Hepatocyte (in vitro differentiated cells): Measurements from ENCODE around the gene NEMP1. TPM values are rescaled to one million over a fixed set of nuclear protein-coding genes. Genes with fewer than 3 reads are reported as not detected.
A peak's percentile ranks its signal among the peaks of the same experiment; 100 is the strongest.
"Not testable (repeated sequence)": the region's sequence is repeated elsewhere in the genome, so short reads cannot be mapped to it uniquely, and the experiment has no call there.

ENCODE experiments used
- DNase-seq: peaks from one replicate; pipeline ENCODE4 v3.0.0-alpha.2; 2016; ENCODE audit warnings: low spot score
- H2AFZ ChIP-seq: fragments of 200-600 bp; sonication (generic); 2 replicates; pipeline ENCODE4 v1.6.0; 2016; ENCODE audit warnings: antibody characterized with exemption, mild to moderate bottlenecking
- H3K27ac ChIP-seq: fragments of 200-600 bp; sonication (generic); 2 replicates; pipeline ENCODE4 v1.5.1; 2016; ENCODE audit warnings: mild to moderate bottlenecking
- H3K27me3 ChIP-seq: fragments of 200-600 bp; sonication (generic); 2 replicates; pipeline ENCODE4 v1.6.1; 2016
- H3K36me3 ChIP-seq: fragments of 200-600 bp; sonication (generic); replicated peaks from 2 replicates; pipeline ENCODE4 v1.5.1; 2016; ENCODE audit warnings: low read depth; ENCODE audit not compliant: insufficient read depth
- H3K4me1 ChIP-seq: fragments of 200-600 bp; sonication (generic); 2 replicates; pipeline ENCODE4 v1.5.1; 2016; ENCODE audit warnings: mild to moderate bottlenecking, moderate library complexity; ENCODE audit not compliant: insufficient read depth
- H3K4me2 ChIP-seq: fragments of 200-600 bp; sonication (generic); 2 replicates; pipeline ENCODE4 v1.6.0; 2016
- H3K4me3 ChIP-seq: fragments of 200-600 bp; sonication (generic); 2 replicates; pipeline ENCODE4 v1.5.1; 2016; ENCODE audit warnings: mild to moderate bottlenecking
- H3K79me2 ChIP-seq: fragments of 200-600 bp; sonication (generic); 2 replicates; pipeline ENCODE4 v1.6.0; 2017; ENCODE audit warnings: mild to moderate bottlenecking
- H3K9me2 ChIP-seq: fragments of 200-600 bp; sonication (generic); replicated peaks from 2 replicates; pipeline ENCODE4 v1.6.0; 2017; ENCODE audit warnings: mild to moderate bottlenecking; ENCODE audit not compliant: insufficient read depth
- H3K9me3 ChIP-seq: fragments of 200-600 bp; sonication (generic); 2 replicates; pipeline ENCODE4 v1.5.1; 2016; ENCODE audit warnings: low read depth, mild to moderate bottlenecking
- H4K20me1 ChIP-seq: fragments of 200-600 bp; sonication (generic); 2 replicates; pipeline ENCODE4 v1.6.0; 2016; ENCODE audit warnings: mild to moderate bottlenecking; ENCODE audit not compliant: insufficient read depth, poor library complexity, severe bottlenecking
- CTCF ChIP-seq: fragments of 200-600 bp; sonication (generic); IDR thresholded peaks from 2 replicates; pipeline ENCODE4 v1.5.1; 2016; ENCODE audit warnings: antibody characterized with exemption, mild to moderate bottlenecking; ENCODE audit not compliant: poor library complexity
- EZH2 ChIP-seq: fragments of 200-600 bp; sonication (generic); IDR thresholded peaks from 2 replicates; pipeline ENCODE4 v1.6.1; 2016; ENCODE audit warnings: antibody characterized with exemption, mild to moderate bottlenecking, borderline replicate concordance
- EZH2phosphoT487 ChIP-seq: fragments of 200-600 bp; sonication (generic); IDR thresholded peaks from one replicate; pipeline ENCODE4 v1.6.1; 2018; ENCODE audit warnings: antibody characterized with exemption, mild to moderate bottlenecking, low read depth, moderate library complexity; ENCODE audit not compliant: unreplicated experiment, severe bottlenecking
- WGBS: methylation state at CpG from one replicate; pipeline ENCODE4 v1.1.6; 2016; ENCODE audit warnings: low lambda C conversion rate; ENCODE audit errors: missing lambda C conversion rate; 5-methylcytosine and 5-hydroxymethylcytosine counted together
- polyA plus RNA-seq: library from polyadenylated mRNA; unstranded; fragments of >200 nt; fragmentation: Nextera tagmentation; extraction: Ambion mirVana; gene quantifications from 2 replicates; pipeline ENCODE4 v1.2.1, GENCODE V29; 2016
- total RNA-seq: library from RNA; depleted of rRNA; stranded (reverse); fragments of >200 nt; gene quantifications from 2 replicates; pipeline ENCODE4 v1.2.3, GENCODE V29; 2014

Gene NEMP1
- total and polyA plus RNA-seq, 2 experiments from 2014 or later, result 6.2 to 9.3 TPM

DNA sequence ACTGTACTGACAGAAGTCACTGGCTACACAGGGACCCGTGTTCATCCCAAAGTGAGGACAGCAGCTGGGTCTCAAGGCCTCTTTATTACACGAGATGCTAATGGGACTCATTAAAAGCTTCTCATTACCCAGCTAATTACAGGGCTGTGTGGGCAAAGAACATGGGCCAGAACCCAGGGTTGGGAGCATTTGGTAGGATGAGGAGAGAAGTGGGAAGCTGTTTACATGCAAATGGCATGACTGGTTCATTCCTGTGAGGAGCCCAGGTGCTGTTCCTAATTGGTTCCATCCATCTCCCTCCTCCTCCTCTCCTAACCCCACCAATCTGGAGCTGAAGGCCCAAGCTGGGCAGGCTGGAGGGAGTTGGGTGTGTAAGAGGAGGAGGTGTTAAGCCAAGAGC lies 53.4 kb downstream of the NEMP1 start:
- H3K79me2 ChIP-seq, result no peaks in the 10 kb centered on the region
- H3K4me1 ChIP-seq, result no peaks in the 10 kb centered on the region
- DNase-seq, result no peak
- 70% methylated on average over 2 of the region's 2 CpGs for WGBS
- TF ChIP-seq EZH2phosphoT487, result no peak
- TF ChIP-seq EZH2, result no peak
- TF ChIP-seq CTCF, result no peak
- H3K27me3 ChIP-seq, result no peaks in the 10 kb centered on the region
- H3K27ac ChIP-seq, result no peak overlapping the region
- no peaks in the 10 kb centered on the region for H3K9me2 ChIP-seq
- H4K20me1 ChIP-seq, result no peaks in the 10 kb centered on the region
- H3K4me2 ChIP-seq, result no peak overlapping the region
- H3K36me3 ChIP-seq, result no peaks in the 10 kb centered on the region
- no peak overlapping the region for H2AFZ ChIP-seq
- H3K4me3 ChIP-seq, result no peak overlapping the region
- no peaks in the 10 kb centered on the region for H3K9me3 ChIP-seq

DNA sequence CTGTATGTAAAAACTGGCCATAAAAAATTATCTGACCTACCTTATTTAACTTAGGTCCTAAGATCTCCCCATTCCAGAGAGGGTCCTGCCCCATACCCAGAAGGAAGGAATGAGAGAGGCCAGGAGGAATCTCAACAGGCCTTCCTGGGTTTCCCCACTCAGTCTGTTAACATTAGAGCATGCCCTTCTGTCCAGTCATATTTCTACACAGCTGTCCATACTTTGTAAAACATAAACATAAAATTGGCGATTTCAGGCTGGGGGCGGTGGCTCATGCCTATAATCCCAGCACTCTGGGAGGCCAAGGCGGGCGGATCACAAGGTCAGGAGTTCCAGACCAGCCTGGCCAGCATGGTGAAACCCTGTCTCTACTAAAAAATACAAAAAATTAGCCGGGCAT lies 56.3 kb downstream of the NEMP1 start:
- H3K27ac ChIP-seq, H2AFZ ChIP-seq, H3K27me3 ChIP-seq, DNase-seq, H3K4me1 ChIP-seq, H3K79me2 ChIP-seq, H3K4me3 ChIP-seq, H3K36me3 ChIP-seq, H3K4me2 ChIP-seq, H3K9me3 ChIP-seq, H4K20me1 ChIP-seq, H3K9me2 ChIP-seq: not testable (repeated sequence)
- 83% methylated on average over 5 of the region's 5 CpGs for WGBS

- Histone ChIP-seq H3K4me2 (no peak overlapping the region), H4K20me1 (no peaks in the 10 kb centered on the region), H3K4me3 (no peak overlapping the region), H3K9me3 (no peaks in the 10 kb centered on the region), H3K36me3 (no peaks in the 10 kb centered on the region), H2AFZ (no peak overlapping the region), H3K9me2 (no peaks in the 10 kb centered on the region), H3K4me1 (peaks cover 5% of the 10 kb centered on the region), H3K27ac (no peak overlapping the region), H3K79me2 (no peaks in the 10 kb centered on the region), H3K27me3 (no peaks in the 10 kb centered on the region)
- TF ChIP-seq EZH2phosphoT487 (no peak), EZH2 (no peak), CTCF (no peak)
- 92% methylated on average over 9 of the region's 9 CpGs for WGBS
- no peak for DNase-seq
Observed at GRCh38 chr12:57019983-57020719, 58.4 kb downstream of the NEMP1 start.

GRCh38 chr12:57018906-57019305 lies 59.7 kb downstream of the NEMP1 start:
- DNase-seq, result no peak
- 95% methylated on average over 1 of the region's 1 CpG for WGBS
- H3K9me3 ChIP-seq, result no peaks in the 10 kb centered on the region
- no peaks in the 10 kb centered on the region for H4K20me1 ChIP-seq
- no peak overlapping the region for H3K4me3 ChIP-seq
- TF ChIP-seq CTCF (no peak), EZH2 (no peak), EZH2phosphoT487 (no peak)
- no peaks in the 10 kb centered on the region for H3K36me3 ChIP-seq
- H2AFZ ChIP-seq, result no peak overlapping the region
- no peak overlapping the region for H3K4me2 ChIP-seq
- H3K27me3 ChIP-seq, result no peaks in the 10 kb centered on the region
- no peaks in the 10 kb centered on the region for H3K9me2 ChIP-seq
- peaks cover 5% of the 10 kb centered on the region for H3K4me1 ChIP-seq
- no peaks in the 10 kb centered on the region for H3K79me2 ChIP-seq
- peak overlapping the region; percentile 77 for H3K27ac ChIP-seq

GRCh38 chr12:57018353-57018752 lies 60.2 kb downstream of the NEMP1 start:
- not testable (repeated sequence) for H3K4me1 ChIP-seq, H4K20me1 ChIP-seq, H2AFZ ChIP-seq, H3K9me2 ChIP-seq, H3K4me3 ChIP-seq, H3K27me3 ChIP-seq, H3K4me2 ChIP-seq, H3K36me3 ChIP-seq, DNase-seq, H3K79me2 ChIP-seq, H3K9me3 ChIP-seq
- H3K27ac ChIP-seq, result peak overlapping the region; percentile 77
- 63% methylated on average over 4 of the region's 5 CpGs for WGBS
